HUES48 (cell line): ENCODE results near the gene RARRES2.
A peak's percentile ranks its signal among the peaks of the same experiment; 100 is the strongest.

ENCODE experiments used
- H3K27ac ChIP-seq: one replicate; pipeline ENCODE4 v1.7.0; 2013; ENCODE audit warnings: low read depth, low read length, inconsistent platforms
- H3K27me3 ChIP-seq: 2 replicates; pipeline ENCODE4 v1.6.1; 2013; ENCODE audit warnings: mild to moderate bottlenecking, low read length; ENCODE audit not compliant: control insufficient read depth, insufficient read depth
- H3K36me3 ChIP-seq: 2 replicates; pipeline ENCODE4 v1.6.1; 2013; ENCODE audit warnings: low read length; ENCODE audit not compliant: control insufficient read depth, insufficient read depth
- H3K4me1 ChIP-seq: 2 replicates; pipeline ENCODE4 v1.6.1; 2013; ENCODE audit warnings: mild to moderate bottlenecking, low read length; ENCODE audit not compliant: control insufficient read depth, insufficient read depth
- H3K4me3 ChIP-seq: 2 replicates; pipeline ENCODE4 v1.5.1; 2013; ENCODE audit warnings: mild to moderate bottlenecking, low read depth, low read length
- H3K9ac ChIP-seq: 2 replicates; pipeline ENCODE4 v1.6.1; 2013; ENCODE audit warnings: mild to moderate bottlenecking, low read depth, low read length, moderate library complexity
- H3K9me3 ChIP-seq: 2 replicates; pipeline ENCODE4 v1.6.1; 2013; ENCODE audit warnings: low read length; ENCODE audit not compliant: control insufficient read depth, insufficient read depth

Gene RARRES2

GRCh38 chr7:150375662-150376521 is 34.5 kb upstream of the RARRES2 start:
- peaks cover 41% of the 10 kb centered on the region for H3K4me1 ChIP-seq

DNA sequence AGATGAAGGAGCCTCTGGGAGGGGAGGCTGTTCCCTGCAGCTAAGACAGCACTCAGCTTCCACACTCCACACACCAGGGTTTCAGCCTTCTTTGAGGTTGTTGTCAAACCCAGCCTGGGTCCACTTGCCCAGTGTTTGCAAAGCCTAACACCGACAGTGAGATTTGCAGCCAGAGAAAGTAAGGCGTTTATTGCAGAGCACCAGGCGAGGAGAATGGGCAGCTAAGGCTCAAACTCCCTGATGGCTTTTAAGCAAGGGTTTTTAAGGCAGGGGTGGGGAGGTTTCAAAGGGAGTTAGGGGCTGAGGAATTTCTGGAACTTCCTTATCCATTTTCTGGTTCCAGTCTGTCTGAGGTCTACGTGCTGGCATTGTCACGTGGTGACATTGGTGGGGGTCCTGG is 33.0 kb upstream of the RARRES2 start:
- H3K4me1 ChIP-seq, result peaks cover 44% of the 10 kb centered on the region
- H3K4me3 ChIP-seq, result no peak overlapping the region
- H3K27me3 ChIP-seq, result no peaks in the 10 kb centered on the region
- peak overlapping the region; percentile 37 for H3K27ac ChIP-seq
- H3K36me3 ChIP-seq, result peaks cover 48% of the 10 kb centered on the region
- H3K9me3 ChIP-seq, result no peaks in the 10 kb centered on the region
- H3K9ac ChIP-seq, result no peak overlapping the region

More at GRCh38 chr7:150375662-150376521, 34.5 kb upstream of the RARRES2 start:
- Histone ChIP-seq H3K4me3 (no peak overlapping the region), H3K9ac (no peak overlapping the region), H3K27me3 (no peaks in the 10 kb centered on the region), H3K9me3 (no peaks in the 10 kb centered on the region), H3K27ac (no peak overlapping the region), H3K36me3 (peaks cover 34% of the 10 kb centered on the region)

DNA sequence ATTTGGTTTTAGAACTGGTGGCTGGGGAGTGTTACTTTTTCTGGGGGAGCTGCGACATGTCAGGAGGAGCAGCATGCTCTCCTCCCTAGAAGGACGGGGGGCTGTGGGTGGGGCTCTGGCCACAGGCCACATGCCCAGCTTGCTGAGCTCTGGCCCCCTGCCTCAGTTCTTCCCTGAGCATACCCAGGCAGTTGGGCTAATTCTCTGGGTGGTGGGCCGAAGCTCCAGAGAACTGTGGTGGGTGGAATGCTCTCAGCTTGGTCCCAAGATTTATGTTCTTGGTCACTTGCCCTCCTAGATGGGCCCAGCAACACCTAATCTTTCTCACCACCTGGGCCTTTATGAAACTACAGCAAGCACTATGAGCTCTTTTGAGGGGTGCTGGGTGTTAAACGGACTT is 32.6 kb upstream of the RARRES2 start:
- Histone ChIP-seq H3K4me3 (no peak overlapping the region), H3K4me1 (peaks cover 47% of the 10 kb centered on the region), H3K36me3 (peaks cover 48% of the 10 kb centered on the region), H3K27ac (peak overlapping the region; percentile 37), H3K9ac (no peak overlapping the region), H3K9me3 (no peaks in the 10 kb centered on the region), H3K27me3 (no peaks in the 10 kb centered on the region)

- Histone ChIP-seq H3K36me3 (peaks cover 48% of the 10 kb centered on the region), H3K9ac (no peak overlapping the region), H3K4me1 (peaks cover 47% of the 10 kb centered on the region)
Observed at GRCh38 chr7:150373049-150373801, 31.8 kb upstream of the RARRES2 start.

DNA sequence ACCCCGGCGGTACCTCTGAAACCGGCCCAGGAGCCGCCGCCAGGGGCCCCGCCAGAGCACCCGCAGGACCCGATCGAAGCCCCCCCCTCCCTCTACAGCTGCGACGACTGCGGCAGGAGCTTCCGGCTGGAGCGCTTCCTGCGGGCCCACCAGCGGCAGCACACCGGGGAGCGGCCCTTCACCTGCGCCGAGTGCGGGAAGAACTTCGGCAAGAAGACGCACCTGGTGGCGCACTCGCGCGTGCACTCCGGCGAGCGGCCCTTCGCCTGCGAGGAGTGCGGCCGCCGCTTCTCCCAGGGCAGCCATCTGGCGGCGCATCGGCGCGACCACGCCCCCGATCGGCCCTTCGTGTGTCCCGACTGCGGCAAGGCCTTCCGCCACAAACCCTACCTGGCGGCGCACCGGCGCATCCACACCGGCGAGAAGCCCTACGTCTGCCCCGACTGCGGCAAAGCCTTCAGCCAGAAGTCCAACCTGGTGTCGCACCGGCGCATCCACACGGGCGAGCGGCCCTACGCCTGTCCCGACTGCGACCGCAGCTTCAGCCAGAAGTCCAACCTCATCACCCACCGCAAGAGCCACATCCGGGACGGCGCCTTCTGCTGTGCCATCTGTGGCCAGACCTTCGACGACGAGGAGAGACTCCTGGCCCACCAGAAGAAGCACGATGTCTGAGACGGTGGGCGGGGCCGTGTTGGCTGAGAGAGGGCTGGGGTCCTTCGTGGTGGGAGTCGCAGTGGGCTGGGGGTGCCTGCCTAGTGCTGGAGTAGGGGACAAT is 31.0 kb upstream of the RARRES2 start:
- peaks cover 48% of the 10 kb centered on the region for H3K36me3 ChIP-seq
- no peaks in the 10 kb centered on the region for H3K9me3 ChIP-seq
- H3K4me1 ChIP-seq, result peaks cover 46% of the 10 kb centered on the region
- H3K27ac ChIP-seq, result no peak overlapping the region
- no peak overlapping the region for H3K9ac ChIP-seq
- no peaks in the 10 kb centered on the region for H3K27me3 ChIP-seq
- no peak overlapping the region for H3K4me3 ChIP-seq

More at GRCh38 chr7:150373049-150373801, 31.8 kb upstream of the RARRES2 start:
- Histone ChIP-seq H3K4me3 (no peak overlapping the region), H3K9me3 (no peaks in the 10 kb centered on the region), H3K27me3 (no peaks in the 10 kb centered on the region), H3K27ac (peak overlapping the region; percentile 37)

- H3K4me3 ChIP-seq, result no peak overlapping the region
- H3K9me3 ChIP-seq, result no peaks in the 10 kb centered on the region
- H3K27me3 ChIP-seq, result no peaks in the 10 kb centered on the region
- H3K4me1 ChIP-seq, result peaks cover 42% of the 10 kb centered on the region
- no peak overlapping the region for H3K27ac ChIP-seq
- no peak overlapping the region for H3K9ac ChIP-seq
- H3K36me3 ChIP-seq, result peaks cover 48% of the 10 kb centered on the region
Observed at GRCh38 chr7:150371996-150372270, 30.5 kb upstream of the RARRES2 start.

DNA sequence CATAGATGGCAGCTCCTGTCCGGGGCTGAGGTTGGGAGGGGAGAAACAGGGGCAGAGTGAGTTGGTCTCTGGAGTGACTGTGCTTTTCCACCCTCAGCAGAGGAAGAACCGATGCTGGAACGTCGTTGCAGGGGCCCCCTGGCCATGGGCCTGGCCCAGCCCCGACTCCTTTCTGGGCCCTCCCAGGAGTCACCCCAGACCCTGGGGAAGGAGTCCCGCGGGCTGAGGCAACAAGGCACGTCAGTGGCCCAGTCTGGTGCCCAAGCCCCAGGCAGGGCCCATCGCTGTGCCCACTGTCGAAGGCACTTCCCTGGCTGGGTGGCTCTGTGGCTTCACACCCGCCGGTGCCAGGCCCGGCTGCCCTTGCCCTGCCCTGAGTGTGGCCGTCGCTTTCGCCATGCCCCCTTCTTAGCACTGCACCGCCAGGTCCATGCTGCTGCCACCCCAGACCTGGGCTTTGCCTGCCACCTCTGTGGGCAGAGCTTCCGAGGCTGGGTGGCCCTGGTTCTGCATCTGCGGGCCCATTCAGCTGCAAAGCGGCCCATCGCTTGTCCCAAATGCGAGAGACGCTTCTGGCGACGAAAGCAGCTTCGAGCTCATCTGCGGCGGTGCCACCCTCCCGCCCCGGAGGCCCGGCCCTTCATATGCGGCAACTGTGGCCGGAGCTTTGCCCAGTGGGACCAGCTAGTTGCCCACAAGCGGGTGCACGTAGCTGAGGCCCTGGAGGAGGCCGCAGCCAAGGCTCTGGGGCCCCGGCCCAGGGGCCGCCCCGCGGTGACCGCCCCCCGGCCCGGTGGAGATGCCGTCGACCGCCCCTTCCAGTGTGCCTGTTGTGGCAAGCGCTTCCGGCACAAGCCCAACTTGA is 29.9 kb upstream of the RARRES2 start:
- peaks cover 37% of the 10 kb centered on the region for H3K4me1 ChIP-seq
- peaks cover 48% of the 10 kb centered on the region for H3K36me3 ChIP-seq
- no peaks in the 10 kb centered on the region for H3K9me3 ChIP-seq
- H3K9ac ChIP-seq, result no peak overlapping the region
- H3K4me3 ChIP-seq, result no peak overlapping the region
- no peak overlapping the region for H3K27ac ChIP-seq
- no peaks in the 10 kb centered on the region for H3K27me3 ChIP-seq

DNA sequence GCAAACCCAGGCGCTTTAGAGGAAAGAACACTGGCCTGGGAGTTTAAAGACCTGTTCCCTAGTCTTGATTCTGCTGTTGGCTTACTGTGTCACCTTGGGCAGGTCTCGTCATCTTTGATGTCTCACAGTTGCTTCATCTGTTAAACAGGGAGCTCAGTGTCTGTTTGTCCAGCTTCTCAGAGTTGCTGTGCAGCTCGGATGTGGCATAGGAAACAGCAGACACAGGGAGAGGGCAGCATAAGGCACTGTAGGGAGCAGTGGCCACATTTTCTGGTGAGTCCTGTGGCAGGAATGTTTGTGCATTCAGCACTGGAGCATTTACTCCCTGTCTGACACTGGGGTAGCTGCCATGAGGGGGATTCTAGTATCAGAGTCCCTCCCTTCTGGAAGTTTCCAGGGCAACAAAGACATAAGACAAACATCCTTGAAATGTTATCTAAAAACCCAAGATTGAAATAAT is 29.2 kb upstream of the RARRES2 start:
- peak overlapping the region; percentile 90; the same call in 1 of the 2 replicates for H3K9ac ChIP-seq
- peak overlapping the region; percentile 97 for H3K27ac ChIP-seq
- H3K4me1 ChIP-seq, result peaks cover 35% of the 10 kb centered on the region
- no peaks in the 10 kb centered on the region for H3K9me3 ChIP-seq
- H3K27me3 ChIP-seq, result no peaks in the 10 kb centered on the region
- peaks cover 48% of the 10 kb centered on the region for H3K36me3 ChIP-seq
- peak overlapping the region; percentile 85; the same call in 1 of the 2 replicates for H3K4me3 ChIP-seq

GRCh38 chr7:150369748-150370501 is 28.5 kb upstream of the RARRES2 start:
- Histone ChIP-seq H3K27me3 (no peaks in the 10 kb centered on the region), H3K9ac (peak overlapping the region; percentile 90), H3K9me3 (no peaks in the 10 kb centered on the region), H3K4me3 (peak overlapping the region; percentile 85), H3K36me3 (peaks cover 48% of the 10 kb centered on the region), H3K27ac (peak overlapping the region; percentile 97), H3K4me1 (peaks cover 32% of the 10 kb centered on the region)
